HG02610 (cell line): ENCODE data around the gene RAP1GDS1.
"Not testable (repeated sequence)": the region's sequence is repeated elsewhere in the genome, so short reads cannot be mapped to it uniquely, and the experiment has no call there.

ENCODE experiments used
- ATAC-seq: cut with Tn5 transposase; IDR thresholded peaks from one replicate; pipeline ENCODE4 v1.9.1; 2021; ENCODE audit warnings: mild to moderate bottlenecking, moderate library complexity; ENCODE audit not compliant: unreplicated experiment

Gene RAP1GDS1

GRCh38 chr4:98421111-98421510, 159.9 kb downstream of the RAP1GDS1 start:
- no peak for ATAC-seq

- no peak for ATAC-seq
Observed at GRCh38 chr4:98423009-98423408, 161.8 kb downstream of the RAP1GDS1 start.

GRCh38 chr4:98430708-98431403, 169.7 kb downstream of the RAP1GDS1 start:
- ATAC-seq: peak; percentile 71

GRCh38 chr4:98433691-98434090, 172.5 kb downstream of the RAP1GDS1 start:
- no peak for ATAC-seq

GRCh38 chr4:98434816-98435215, 173.6 kb downstream of the RAP1GDS1 start:
- no peak for ATAC-seq

GRCh38 chr4:98444371-98444770, 183.2 kb downstream of the RAP1GDS1 start:
- no peak for ATAC-seq

- peak; percentile 86 for ATAC-seq
Observed at GRCh38 chr4:98446499-98447375, 185.6 kb downstream of the RAP1GDS1 start.

GRCh38 chr4:98447648-98448047, 186.5 kb downstream of the RAP1GDS1 start:
- no peak for ATAC-seq

- no peak for ATAC-seq
Observed at GRCh38 chr4:98448908-98449307, 187.7 kb downstream of the RAP1GDS1 start.

- no peak for ATAC-seq
Observed at GRCh38 chr4:98452091-98452490, 190.9 kb downstream of the RAP1GDS1 start.

GRCh38 chr4:98457422-98457821, 196.2 kb downstream of the RAP1GDS1 start:
- not testable (repeated sequence) for ATAC-seq

- not testable (repeated sequence) for ATAC-seq
Observed at GRCh38 chr4:98461121-98461865, 200.1 kb downstream of the RAP1GDS1 start.

- no peak for ATAC-seq
Observed at GRCh38 chr4:98462487-98462886, 201.3 kb downstream of the RAP1GDS1 start.

GRCh38 chr4:98466868-98467599, 205.8 kb downstream of the RAP1GDS1 start:
- ATAC-seq: no peak

GRCh38 chr4:98467627-98468072, 206.5 kb downstream of the RAP1GDS1 start:
- peak; percentile 96 for ATAC-seq

- no peak for ATAC-seq
Observed at GRCh38 chr4:98468709-98469108, 207.5 kb downstream of the RAP1GDS1 start.

GRCh38 chr4:98469771-98470170, 208.6 kb downstream of the RAP1GDS1 start:
- no peak for ATAC-seq

- ATAC-seq: no peak
Observed at GRCh38 chr4:98470366-98470765, 209.2 kb downstream of the RAP1GDS1 start.

GRCh38 chr4:98470831-98471230, 209.6 kb downstream of the RAP1GDS1 start:
- no peak for ATAC-seq

GRCh38 chr4:98473046-98473445, 211.9 kb downstream of the RAP1GDS1 start:
- ATAC-seq: no peak

- ATAC-seq: no peak
Observed at GRCh38 chr4:98474408-98474844, 213.2 kb downstream of the RAP1GDS1 start.
